WERI-Rb-1 (cell line): ENCODE data around the gene SERPINE1.

ENCODE experiments used
- DNase-seq: peaks from one replicate; pipeline ENCODE4 v3.0.0-alpha.2; 2020
- H3K27ac ChIP-seq: fragments of 250-450 bp; sonication (Bioruptor Pico); 2 replicates; pipeline ENCODE4 v1.5.1; 2020; ENCODE audit warnings: mild to moderate bottlenecking, moderate library complexity
- H3K27me3 ChIP-seq: fragments of 250-450 bp; sonication (Bioruptor Pico); 2 replicates; pipeline ENCODE4 v1.5.1; 2021; ENCODE audit warnings: mild to moderate bottlenecking, low read depth, moderate library complexity; ENCODE audit not compliant: insufficient read depth, severe bottlenecking
- H3K36me3 ChIP-seq: fragments of 250-450 bp; sonication (Bioruptor Pico); 2 replicates; pipeline ENCODE4 v1.5.1; 2020; ENCODE audit warnings: mild to moderate bottlenecking, moderate library complexity
- H3K4me3 ChIP-seq: 2 replicates; pipeline ENCODE4 v1.5.1; 2011; ENCODE audit warnings: low read depth, mild to moderate bottlenecking, control low read depth, low read length
- H3K9me3 ChIP-seq: fragments of 250-450 bp; sonication (Bioruptor Pico); 2 replicates; pipeline ENCODE4 v1.5.1; 2021; ENCODE audit warnings: mild to moderate bottlenecking, moderate library complexity; ENCODE audit not compliant: severe bottlenecking
- TF ChIP-seq, protein P1 (sequence below): IDR thresholded peaks from 2 replicates; pipeline ENCODE4 v1.5.1; 2011; ENCODE audit warnings: low read depth, mild to moderate bottlenecking, control low read depth, inconsistent platforms, low read length

Gene SERPINE1

DNA sequence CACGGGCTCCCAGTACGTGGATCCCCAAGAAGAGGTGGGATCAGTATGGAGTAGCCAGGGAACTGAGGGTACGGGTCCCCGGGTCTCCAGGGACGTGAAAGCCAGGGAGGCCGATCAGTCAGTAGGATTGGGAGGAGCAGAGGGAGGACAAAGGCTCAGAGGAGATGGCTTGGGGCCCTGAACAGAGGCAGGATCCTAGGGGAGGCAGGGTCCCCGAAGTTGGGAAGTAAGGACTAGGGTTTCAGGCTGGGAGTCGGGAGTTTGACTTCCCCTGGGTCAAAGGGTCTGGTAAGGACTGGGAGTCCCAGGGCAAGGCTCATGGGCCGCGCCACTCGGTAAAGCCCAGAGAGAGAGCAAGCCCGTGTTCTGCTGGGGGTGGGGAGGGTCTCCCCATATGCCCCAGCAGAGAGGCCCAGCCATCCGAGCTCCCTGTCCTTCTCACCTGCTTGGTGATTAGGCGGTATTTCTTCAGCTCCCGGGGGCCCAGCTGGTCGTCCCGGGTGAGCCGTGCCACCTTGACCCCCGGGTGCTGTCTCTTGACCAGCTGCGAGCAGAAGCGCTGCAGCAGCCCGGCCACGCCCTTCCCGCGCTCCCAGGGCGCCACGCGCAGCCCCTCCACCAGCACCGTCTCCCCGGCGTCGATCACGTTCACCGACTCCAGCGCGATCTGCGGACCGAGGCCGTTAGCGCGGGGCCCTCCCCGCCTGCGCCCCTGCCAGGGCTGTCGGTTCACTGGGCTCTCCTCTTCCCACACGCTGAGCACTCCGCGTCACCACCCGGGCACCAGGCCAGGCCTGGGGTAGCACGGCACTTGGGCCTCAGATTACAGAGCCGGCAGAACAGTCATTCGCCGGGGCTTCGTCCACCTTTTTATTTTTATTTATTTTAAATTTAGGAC is 46.2 kb downstream of the SERPINE1 start:
- Histone ChIP-seq H3K4me3 (no peak overlapping the region), H3K27ac (no peak overlapping the region), H3K36me3 (no peaks in the 10 kb centered on the region), H3K9me3 (peaks cover 9% of the 10 kb centered on the region), H3K27me3 (peaks cover 91% of the 10 kb centered on the region)
- TF ChIP-seq, protein P1, sequence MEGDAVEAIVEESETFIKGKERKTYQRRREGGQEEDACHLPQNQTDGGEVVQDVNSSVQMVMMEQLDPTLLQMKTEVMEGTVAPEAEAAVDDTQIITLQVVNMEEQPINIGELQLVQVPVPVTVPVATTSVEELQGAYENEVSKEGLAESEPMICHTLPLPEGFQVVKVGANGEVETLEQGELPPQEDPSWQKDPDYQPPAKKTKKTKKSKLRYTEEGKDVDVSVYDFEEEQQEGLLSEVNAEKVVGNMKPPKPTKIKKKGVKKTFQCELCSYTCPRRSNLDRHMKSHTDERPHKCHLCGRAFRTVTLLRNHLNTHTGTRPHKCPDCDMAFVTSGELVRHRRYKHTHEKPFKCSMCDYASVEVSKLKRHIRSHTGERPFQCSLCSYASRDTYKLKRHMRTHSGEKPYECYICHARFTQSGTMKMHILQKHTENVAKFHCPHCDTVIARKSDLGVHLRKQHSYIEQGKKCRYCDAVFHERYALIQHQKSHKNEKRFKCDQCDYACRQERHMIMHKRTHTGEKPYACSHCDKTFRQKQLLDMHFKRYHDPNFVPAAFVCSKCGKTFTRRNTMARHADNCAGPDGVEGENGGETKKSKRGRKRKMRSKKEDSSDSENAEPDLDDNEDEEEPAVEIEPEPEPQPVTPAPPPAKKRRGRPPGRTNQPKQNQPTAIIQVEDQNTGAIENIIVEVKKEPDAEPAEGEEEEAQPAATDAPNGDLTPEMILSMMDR: no peak
- no peak for DNase-seq

DNA sequence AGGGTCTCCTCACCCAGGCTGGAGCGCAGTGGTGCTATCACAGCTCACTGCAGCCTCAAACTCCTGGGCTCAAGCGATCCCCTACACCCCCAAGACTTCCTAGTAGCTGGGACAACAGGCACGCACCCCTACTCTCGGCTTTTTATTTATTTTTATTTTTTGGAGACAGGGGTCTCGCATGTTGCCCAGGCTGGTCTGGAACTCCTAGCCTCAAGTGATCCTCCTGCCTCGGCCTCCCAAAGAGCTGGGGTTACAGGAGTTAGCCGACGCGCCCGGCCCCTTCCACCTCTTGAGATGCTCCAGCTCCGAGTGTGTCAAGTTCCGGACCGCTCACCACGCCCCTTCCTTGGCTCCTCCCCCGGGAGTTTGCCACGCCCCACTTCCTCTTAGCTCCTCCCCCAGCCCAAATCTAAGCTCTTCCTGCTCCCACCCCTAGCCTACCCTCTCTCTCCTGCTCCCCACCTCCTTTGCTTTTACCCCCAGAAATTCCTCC is 46.9 kb downstream of the SERPINE1 start:
- DNase-seq: no peak
- no peak overlapping the region for H3K4me3 ChIP-seq
- no peaks in the 10 kb centered on the region for H3K36me3 ChIP-seq
- TF ChIP-seq, protein P1: no peak
- peaks cover 88% of the 10 kb centered on the region for H3K27me3 ChIP-seq
- H3K27ac ChIP-seq: no peak overlapping the region
- H3K9me3 ChIP-seq: peaks cover 9% of the 10 kb centered on the region

DNA sequence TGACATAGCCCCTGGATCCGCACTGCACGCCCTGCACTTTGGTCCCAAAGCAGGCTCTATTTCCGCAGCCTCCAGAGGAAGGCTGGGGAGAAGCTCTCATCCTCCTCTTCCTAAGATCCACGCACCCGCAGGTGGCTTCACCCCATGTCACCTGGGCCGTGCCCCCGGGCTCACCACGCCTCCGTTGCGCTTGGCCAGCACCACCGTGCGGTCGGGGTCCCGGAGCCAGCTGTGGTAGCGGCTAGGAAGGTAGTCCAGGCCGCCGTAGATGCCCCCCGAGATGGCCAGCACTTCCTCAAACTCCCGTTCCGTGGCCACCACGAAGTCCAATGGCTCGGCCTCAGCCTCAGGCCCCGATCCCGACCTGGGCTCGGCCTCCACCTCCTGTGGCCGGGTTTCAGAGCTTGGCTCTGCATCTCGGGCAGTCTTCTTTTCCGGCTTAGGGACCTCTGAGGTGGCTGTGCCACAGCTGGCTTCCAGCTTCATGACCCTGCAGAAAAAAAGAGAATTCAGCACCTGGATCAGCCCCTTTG is 47.5 kb downstream of the SERPINE1 start:
- DNase-seq: no peak
- no peaks in the 10 kb centered on the region for H3K36me3 ChIP-seq
- H3K27me3 ChIP-seq: peaks cover 82% of the 10 kb centered on the region
- H3K4me3 ChIP-seq: no peak overlapping the region
- no peak overlapping the region for H3K27ac ChIP-seq
- TF ChIP-seq, protein P1: no peak
- peaks cover 9% of the 10 kb centered on the region for H3K9me3 ChIP-seq

DNA sequence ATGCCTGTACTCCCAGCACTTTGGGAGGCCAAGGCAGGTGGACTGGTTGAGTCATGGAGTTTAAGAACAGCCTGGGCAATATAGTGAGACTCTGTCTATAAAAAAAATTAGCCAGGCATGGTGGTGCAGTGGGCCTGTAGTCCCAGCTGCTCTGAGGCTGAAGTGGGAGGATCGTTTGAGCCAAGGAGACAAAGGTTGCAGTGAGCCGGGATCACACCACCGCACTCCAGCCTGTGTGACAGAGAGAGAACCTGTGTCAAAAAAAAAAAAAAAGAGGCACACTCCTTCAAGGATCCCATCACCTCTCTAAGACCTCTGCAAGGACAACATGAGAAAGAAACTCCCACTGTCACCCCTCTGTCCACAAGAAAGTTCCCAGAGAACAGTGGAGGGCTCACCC is 48.8 kb downstream of the SERPINE1 start:
- peaks cover 9% of the 10 kb centered on the region for H3K9me3 ChIP-seq
- no peaks in the 10 kb centered on the region for H3K36me3 ChIP-seq
- DNase-seq: no peak
- H3K27me3 ChIP-seq: peaks cover 81% of the 10 kb centered on the region
- H3K27ac ChIP-seq: no peak overlapping the region
- TF ChIP-seq, protein P1: no peak
- H3K4me3 ChIP-seq: no peak overlapping the region

DNA sequence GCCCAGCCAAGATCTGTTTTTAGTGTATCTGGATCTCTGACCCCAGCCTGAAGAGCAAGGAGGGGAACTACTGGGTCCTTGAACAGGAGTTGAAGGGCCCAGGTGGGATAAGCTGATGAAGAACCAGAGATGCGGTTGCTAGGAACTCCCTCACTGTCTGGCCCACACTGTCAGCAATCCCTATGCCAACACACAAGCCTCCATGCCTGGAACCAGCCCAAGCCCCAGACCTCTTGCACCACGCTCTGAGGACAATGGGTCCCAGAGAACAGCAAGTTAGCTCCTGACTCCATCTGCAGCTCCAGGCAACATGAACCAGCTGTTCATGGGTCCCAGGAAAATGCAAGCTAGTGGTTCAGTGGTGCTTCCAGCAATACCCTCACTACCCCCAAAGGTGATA is 50.7 kb downstream of the SERPINE1 start:
- TF ChIP-seq, protein P1: no peak
- H3K9me3 ChIP-seq: peaks cover 9% of the 10 kb centered on the region
- H3K36me3 ChIP-seq: no peaks in the 10 kb centered on the region
- H3K27ac ChIP-seq: no peak overlapping the region
- H3K4me3 ChIP-seq: no peak overlapping the region
- DNase-seq: no peak
- H3K27me3 ChIP-seq: peaks cover 81% of the 10 kb centered on the region
